ENCODE measurements around the gene SMG6. TPM values are rescaled to one million over a fixed set of nuclear protein-coding genes. Genes with fewer than 3 reads are reported as not detected.

SMG6 gene
- total RNA-seq, 1 donor: 49.3 TPM

GRCh38 chr17:2030779-2031163, 272.8 kb downstream of the SMG6 start:
- H3K4me3 ChIP-seq (ENCODE audit: low read depth, low read length): peak overlapping the region; percentile 98
- DNase-seq (ENCODE audit: low read depth): peak; percentile 91
- peak; percentile 80 for TF ChIP-seq CTCF (IDR thresholded peaks at IDR 0.05; ENCODE audit: insufficient read depth, low read length)

GRCh38 chr17:2029911-2030778, 273.4 kb downstream of the SMG6 start, which contains the start of gene DPH1:
Gene DPH1, plus strand, starts transcription at chr17:2030153. Its CDS starts 17 bp downstream, at chr17:2030170.
- DNase-seq (ENCODE audit: low read depth): peak; percentile 86
- H3K4me3 ChIP-seq (ENCODE audit: low read depth, low read length): peak within 1 kb of the TSS; percentile 98
- TF ChIP-seq CTCF (IDR thresholded peaks at IDR 0.05; ENCODE audit: insufficient read depth, low read length): no peak

- no peak overlapping the region for H3K4me3 ChIP-seq (ENCODE audit: low read depth, low read length)
- no peak for DNase-seq (ENCODE audit: low read depth)
- no peak for TF ChIP-seq CTCF (IDR thresholded peaks at IDR 0.05; ENCODE audit: insufficient read depth, low read length)
Observed at GRCh38 chr17:2028737-2029136, 274.8 kb downstream of the SMG6 start.

GRCh38 chr17:2028234-2028614, 275.4 kb downstream of the SMG6 start:
- no peak for DNase-seq (ENCODE audit: low read depth)
- no peak for TF ChIP-seq CTCF (IDR thresholded peaks at IDR 0.05; ENCODE audit: insufficient read depth, low read length)
- H3K4me3 ChIP-seq (ENCODE audit: low read depth, low read length): no peak overlapping the region

- DNase-seq (ENCODE audit: low read depth): no peak
- TF ChIP-seq CTCF (IDR thresholded peaks at IDR 0.05; ENCODE audit: insufficient read depth, low read length): no peak
Observed at GRCh38 chr17:2027528-2028233, 275.9 kb downstream of the SMG6 start.

GRCh38 chr17:2025622-2026309, 277.8 kb downstream of the SMG6 start:
- peak; percentile 78 for TF ChIP-seq CTCF (IDR thresholded peaks at IDR 0.05; ENCODE audit: insufficient read depth, low read length)
- DNase-seq (ENCODE audit: low read depth): peak; percentile 59
- peak overlapping the region; percentile 54 for H3K4me3 ChIP-seq (ENCODE audit: low read depth, low read length)

More at GRCh38 chr17:2027528-2028233, 275.9 kb downstream of the SMG6 start:
- H3K4me3 ChIP-seq (ENCODE audit: low read depth, low read length): no peak overlapping the region
